Measurements from ENCODE around the gene ACTR3.

Gene ACTR3

DNA sequence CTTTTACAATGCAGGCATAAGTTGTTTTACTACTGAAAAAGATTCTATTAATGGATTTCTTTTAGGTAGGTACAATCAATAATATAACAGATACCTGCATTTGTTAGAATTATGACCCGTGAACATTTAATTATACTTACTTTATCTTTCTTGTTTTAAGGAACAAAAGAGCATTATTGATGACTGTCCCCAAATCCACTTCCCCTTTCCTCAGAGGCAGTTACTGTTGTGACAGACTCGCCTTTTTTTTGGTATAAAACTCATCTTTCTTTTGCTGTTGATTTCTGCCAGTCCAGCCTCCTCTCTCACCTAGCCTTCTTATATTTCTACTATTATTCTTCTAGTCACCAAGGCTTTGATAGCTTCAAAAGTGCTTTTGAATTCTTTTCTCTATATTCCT is 12.1 kb downstream of the ACTR3 start:
- no peaks in the 10 kb centered on the region for H3K9me3 ChIP-seq (ENCODE audit: control insufficient read depth, low read length)
- H3K27ac ChIP-seq (ENCODE audit: insufficient read depth, low read length, poor library complexity, severe bottlenecking) = no peak overlapping the region
- no peaks in the 10 kb centered on the region for H3K27me3 ChIP-seq (replicated peaks; ENCODE audit: control insufficient read depth, insufficient read depth, low read length, poor library complexity, severe bottlenecking)
- H3K36me3 ChIP-seq (ENCODE audit: control insufficient read depth, insufficient read depth, low read length) = no peaks in the 10 kb centered on the region
- DNase-seq = no peak
- no peak overlapping the region for H3K4me3 ChIP-seq (ENCODE audit: insufficient read depth, low read depth, low read length, poor library complexity, severe bottlenecking)
- peaks cover 40% of the 10 kb centered on the region for H3K4me1 ChIP-seq (ENCODE audit: control insufficient read depth, insufficient read depth, low read length, poor library complexity, severe bottlenecking)

DNA sequence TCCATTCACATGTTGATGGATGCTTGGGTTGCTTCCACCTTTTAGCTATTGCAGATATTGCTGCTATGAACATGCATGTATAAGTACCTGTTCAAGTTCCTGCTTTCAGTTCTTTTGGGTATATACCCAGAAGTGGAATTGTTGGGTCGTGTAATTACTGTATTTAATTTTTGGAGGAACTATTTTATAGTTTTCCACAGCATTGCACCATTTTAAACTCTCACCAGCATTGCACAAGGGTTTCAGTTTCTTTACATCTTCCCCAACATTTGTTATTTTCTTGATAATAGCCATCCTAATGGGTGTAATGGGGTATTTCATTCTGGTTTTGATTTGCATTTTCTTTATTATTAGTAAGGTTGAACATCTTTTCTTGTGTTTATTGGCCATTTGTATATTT is 16.0 kb downstream of the ACTR3 start:
- Histone ChIP-seq H3K4me1 (ENCODE audit: control insufficient read depth, insufficient read depth, low read length, poor library complexity, severe bottlenecking) (peaks cover 48% of the 10 kb centered on the region), H3K27ac (ENCODE audit: insufficient read depth, low read length, poor library complexity, severe bottlenecking) (no peak overlapping the region), H3K36me3 (ENCODE audit: control insufficient read depth, insufficient read depth, low read length) (no peaks in the 10 kb centered on the region), H3K27me3 (replicated peaks; ENCODE audit: control insufficient read depth, insufficient read depth, low read length, poor library complexity, severe bottlenecking) (no peaks in the 10 kb centered on the region), H3K4me3 (ENCODE audit: insufficient read depth, low read depth, low read length, poor library complexity, severe bottlenecking) (no peak overlapping the region), H3K9me3 (ENCODE audit: control insufficient read depth, low read length) (no peaks in the 10 kb centered on the region)
- DNase-seq = no peak

- no peak for DNase-seq
- Histone ChIP-seq H3K9me3 (ENCODE audit: control insufficient read depth, low read length) (no peaks in the 10 kb centered on the region), H3K27me3 (replicated peaks; ENCODE audit: control insufficient read depth, insufficient read depth, low read length, poor library complexity, severe bottlenecking) (no peaks in the 10 kb centered on the region), H3K36me3 (ENCODE audit: control insufficient read depth, insufficient read depth, low read length) (no peaks in the 10 kb centered on the region), H3K4me1 (ENCODE audit: control insufficient read depth, insufficient read depth, low read length, poor library complexity, severe bottlenecking) (peaks cover 50% of the 10 kb centered on the region), H3K27ac (ENCODE audit: insufficient read depth, low read length, poor library complexity, severe bottlenecking) (no peak overlapping the region), H3K4me3 (ENCODE audit: insufficient read depth, low read depth, low read length, poor library complexity, severe bottlenecking) (no peak overlapping the region)
These were observed 16.8 kb downstream of the ACTR3 start for GRCh38 chr2:113906647-113907046.

- Histone ChIP-seq H3K4me1 (ENCODE audit: control insufficient read depth, insufficient read depth, low read length, poor library complexity, severe bottlenecking) (peaks cover 49% of the 10 kb centered on the region), H3K9me3 (ENCODE audit: control insufficient read depth, low read length) (no peaks in the 10 kb centered on the region), H3K27ac (ENCODE audit: insufficient read depth, low read length, poor library complexity, severe bottlenecking) (no peak overlapping the region), H3K36me3 (ENCODE audit: control insufficient read depth, insufficient read depth, low read length) (no peaks in the 10 kb centered on the region), H3K4me3 (ENCODE audit: insufficient read depth, low read depth, low read length, poor library complexity, severe bottlenecking) (no peak overlapping the region), H3K27me3 (replicated peaks; ENCODE audit: control insufficient read depth, insufficient read depth, low read length, poor library complexity, severe bottlenecking) (no peaks in the 10 kb centered on the region)
- DNase-seq = no peak
These were observed 17.4 kb downstream of the ACTR3 start for GRCh38 chr2:113907297-113907696.

- no peak overlapping the region for H3K4me3 ChIP-seq (ENCODE audit: insufficient read depth, low read depth, low read length, poor library complexity, severe bottlenecking)
- peak overlapping the region; percentile 23 for H3K27ac ChIP-seq (ENCODE audit: insufficient read depth, low read length, poor library complexity, severe bottlenecking)
- DNase-seq = peak; percentile 45 to 50 (median 49)
- no peaks in the 10 kb centered on the region for H3K9me3 ChIP-seq (ENCODE audit: control insufficient read depth, low read length)
- no peaks in the 10 kb centered on the region for H3K36me3 ChIP-seq (ENCODE audit: control insufficient read depth, insufficient read depth, low read length)
- H3K4me1 ChIP-seq (ENCODE audit: control insufficient read depth, insufficient read depth, low read length, poor library complexity, severe bottlenecking) = peaks cover 33% of the 10 kb centered on the region
- no peaks in the 10 kb centered on the region for H3K27me3 ChIP-seq (replicated peaks; ENCODE audit: control insufficient read depth, insufficient read depth, low read length, poor library complexity, severe bottlenecking)
These were observed 20.3 kb downstream of the ACTR3 start for GRCh38 chr2:113910110-113910717.

- no peak for DNase-seq
- Histone ChIP-seq H3K27me3 (replicated peaks; ENCODE audit: control insufficient read depth, insufficient read depth, low read length, poor library complexity, severe bottlenecking) (no peaks in the 10 kb centered on the region), H3K27ac (ENCODE audit: insufficient read depth, low read length, poor library complexity, severe bottlenecking) (no peak overlapping the region), H3K9me3 (ENCODE audit: control insufficient read depth, low read length) (no peaks in the 10 kb centered on the region), H3K4me1 (ENCODE audit: control insufficient read depth, insufficient read depth, low read length, poor library complexity, severe bottlenecking) (peaks cover 33% of the 10 kb centered on the region), H3K4me3 (ENCODE audit: insufficient read depth, low read depth, low read length, poor library complexity, severe bottlenecking) (no peak overlapping the region), H3K36me3 (ENCODE audit: control insufficient read depth, insufficient read depth, low read length) (no peaks in the 10 kb centered on the region)
These were observed 21.2 kb downstream of the ACTR3 start for GRCh38 chr2:113910967-113911678.

GRCh38 chr2:113915082-113915819 is 25.4 kb downstream of the ACTR3 start:
- peak overlapping the region; percentile 22 for H3K27ac ChIP-seq (ENCODE audit: insufficient read depth, low read length, poor library complexity, severe bottlenecking)

DNA sequence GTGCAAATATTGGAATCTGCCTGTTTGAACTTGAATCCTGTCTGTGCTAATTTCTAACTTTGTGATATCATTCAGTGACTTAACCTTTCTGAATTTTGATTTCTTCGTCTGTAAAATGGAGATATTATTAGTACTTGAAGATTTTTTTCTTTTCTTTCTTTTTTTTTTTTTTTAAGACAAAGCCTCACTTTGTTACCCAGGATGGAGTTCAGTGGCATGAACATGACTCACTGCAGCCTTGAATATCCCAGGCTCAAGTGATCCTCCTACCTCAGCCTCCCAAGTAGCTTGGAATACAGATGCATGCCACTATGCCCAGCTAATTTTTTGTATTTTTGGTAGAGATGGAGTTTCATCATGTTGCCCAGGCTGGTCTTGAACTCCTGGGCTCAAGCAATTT is 28.3 kb downstream of the ACTR3 start:
- Histone ChIP-seq H3K9me3 (ENCODE audit: control insufficient read depth, low read length) (no peaks in the 10 kb centered on the region), H3K27ac (ENCODE audit: insufficient read depth, low read length, poor library complexity, severe bottlenecking) (no peak overlapping the region), H3K4me1 (ENCODE audit: control insufficient read depth, insufficient read depth, low read length, poor library complexity, severe bottlenecking) (peaks cover 4% of the 10 kb centered on the region), H3K36me3 (ENCODE audit: control insufficient read depth, insufficient read depth, low read length) (peaks cover 38% of the 10 kb centered on the region), H3K4me3 (ENCODE audit: insufficient read depth, low read depth, low read length, poor library complexity, severe bottlenecking) (no peak overlapping the region), H3K27me3 (replicated peaks; ENCODE audit: control insufficient read depth, insufficient read depth, low read length, poor library complexity, severe bottlenecking) (no peaks in the 10 kb centered on the region)
- no peak for DNase-seq

More at GRCh38 chr2:113915082-113915819, 25.4 kb downstream of the ACTR3 start:
- Histone ChIP-seq H3K36me3 (ENCODE audit: control insufficient read depth, insufficient read depth, low read length) (peaks cover 30% of the 10 kb centered on the region), H3K9me3 (ENCODE audit: control insufficient read depth, low read length) (no peaks in the 10 kb centered on the region), H3K4me3 (ENCODE audit: insufficient read depth, low read depth, low read length, poor library complexity, severe bottlenecking) (no peak overlapping the region), H3K4me1 (ENCODE audit: control insufficient read depth, insufficient read depth, low read length, poor library complexity, severe bottlenecking) (peaks cover 5% of the 10 kb centered on the region), H3K27me3 (replicated peaks; ENCODE audit: control insufficient read depth, insufficient read depth, low read length, poor library complexity, severe bottlenecking) (no peaks in the 10 kb centered on the region)
- DNase-seq = no peak

GRCh38 chr2:113920996-113921395 is 31.1 kb downstream of the ACTR3 start:
- Histone ChIP-seq H3K36me3 (ENCODE audit: control insufficient read depth, insufficient read depth, low read length) (peaks cover 50% of the 10 kb centered on the region), H3K4me1 (ENCODE audit: control insufficient read depth, insufficient read depth, low read length, poor library complexity, severe bottlenecking) (peaks cover 4% of the 10 kb centered on the region), H3K9me3 (ENCODE audit: control insufficient read depth, low read length) (no peaks in the 10 kb centered on the region), H3K27ac (ENCODE audit: insufficient read depth, low read length, poor library complexity, severe bottlenecking) (no peak overlapping the region), H3K4me3 (ENCODE audit: insufficient read depth, low read depth, low read length, poor library complexity, severe bottlenecking) (no peak overlapping the region), H3K27me3 (replicated peaks; ENCODE audit: control insufficient read depth, insufficient read depth, low read length, poor library complexity, severe bottlenecking) (no peaks in the 10 kb centered on the region)
- no peak for DNase-seq

DNA sequence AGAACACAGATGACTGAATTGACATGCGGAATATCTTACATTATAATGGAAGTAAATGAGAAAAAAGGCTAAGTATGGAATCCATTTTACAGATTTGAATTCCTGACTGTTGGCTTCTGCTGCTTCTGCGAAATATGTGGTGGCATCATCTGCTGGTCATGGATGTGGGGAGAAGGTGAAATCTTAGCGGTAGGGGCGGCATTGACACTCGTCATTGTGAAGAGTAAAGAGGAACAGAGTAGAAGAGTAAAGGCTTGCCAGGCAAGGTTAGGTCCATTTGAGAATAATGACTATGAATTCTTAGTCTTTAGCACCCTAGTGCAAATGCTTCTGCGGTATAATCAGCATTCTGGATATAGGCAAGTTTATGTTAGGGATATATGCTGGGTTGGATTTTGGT is 32.4 kb downstream of the ACTR3 start:
- peaks cover 50% of the 10 kb centered on the region for H3K36me3 ChIP-seq (ENCODE audit: control insufficient read depth, insufficient read depth, low read length)
- DNase-seq = no peak
- H3K4me3 ChIP-seq (ENCODE audit: insufficient read depth, low read depth, low read length, poor library complexity, severe bottlenecking) = no peak overlapping the region
- no peak overlapping the region for H3K27ac ChIP-seq (ENCODE audit: insufficient read depth, low read length, poor library complexity, severe bottlenecking)
- peaks cover 4% of the 10 kb centered on the region for H3K4me1 ChIP-seq (ENCODE audit: control insufficient read depth, insufficient read depth, low read length, poor library complexity, severe bottlenecking)
- no peaks in the 10 kb centered on the region for H3K9me3 ChIP-seq (ENCODE audit: control insufficient read depth, low read length)
- no peaks in the 10 kb centered on the region for H3K27me3 ChIP-seq (replicated peaks; ENCODE audit: control insufficient read depth, insufficient read depth, low read length, poor library complexity, severe bottlenecking)

All from effector memory CD4-positive, alpha-beta T cell (primary cell).